Calu3 (cell line): ENCODE data around the gene MED27. TPM values are rescaled to one million over a fixed set of nuclear protein-coding genes. Genes with fewer than 3 reads are reported as not detected.

Source experiments
- BruUV-seq: library from RNA; stranded (reverse); fragments of 400-500 nt; replicated peaks from 2 replicates; lab custom pipeline; 2021; lab: Mats Ljungman, UMichigan
- CTCF ChIA-PET: fragments of 300-600 bp; sonication (Branson Sonifier 250); formaldehyde crosslinking; loops from one replicate; lab custom pipeline; 2022; ENCODE audit warnings: antibody characterized with exemption; lab: Charles Lee
- DNase-seq: peaks from one replicate; pipeline ENCODE4 v3.0.0; 2022
- H3K27ac Mint-ChIP-seq: one replicate; pipeline ENCODE4 v1.8.0; 2022; ENCODE audit warnings: mixed read lengths; ENCODE audit not compliant: unreplicated experiment
- H3K27me3 Mint-ChIP-seq: one replicate; pipeline ENCODE4 v1.8.0; 2022; ENCODE audit warnings: mixed read lengths; ENCODE audit not compliant: unreplicated experiment
- H3K36me3 Mint-ChIP-seq: one replicate; pipeline ENCODE4 v1.8.0; 2022; ENCODE audit warnings: mild to moderate bottlenecking, moderate library complexity, mixed read lengths; ENCODE audit not compliant: insufficient read depth, unreplicated experiment
- H3K4me1 Mint-ChIP-seq: one replicate; pipeline ENCODE4 v1.8.0; 2022; ENCODE audit warnings: mild to moderate bottlenecking, low read depth, mixed read lengths; ENCODE audit not compliant: unreplicated experiment
- H3K4me3 Mint-ChIP-seq: one replicate; pipeline ENCODE4 v1.8.0; 2022; ENCODE audit warnings: mild to moderate bottlenecking, low read depth, moderate library complexity, mixed read lengths; ENCODE audit not compliant: unreplicated experiment
- H3K9me3 Mint-ChIP-seq: one replicate; pipeline ENCODE4 v1.8.0; 2022; ENCODE audit warnings: low read depth, mixed read lengths; ENCODE audit not compliant: unreplicated experiment
- intact Hi-C: fragments of 100-400 bp; cut with micrococcal nuclease; formaldehyde crosslinking; loops from one replicate; pipeline ENCODE4 v1.10.0; 2022; ENCODE audit not compliant: unreplicated experiment
- total RNA-seq: library from RNA; stranded (reverse); gene quantifications from 2 replicates; pipeline ENCODE4 v1.2.3, GENCODE V29; 2022
- TF ChIP-seq, protein P1 (sequence below): fragments of 200-600 bp; IDR thresholded peaks from one replicate; pipeline ENCODE4 v1.8.0; 2022; ENCODE audit warnings: antibody characterized with exemption; ENCODE audit not compliant: unreplicated experiment

The MED27 gene
- total RNA-seq, 1 experiment from 2014 or later: 19.3 TPM

DNA sequence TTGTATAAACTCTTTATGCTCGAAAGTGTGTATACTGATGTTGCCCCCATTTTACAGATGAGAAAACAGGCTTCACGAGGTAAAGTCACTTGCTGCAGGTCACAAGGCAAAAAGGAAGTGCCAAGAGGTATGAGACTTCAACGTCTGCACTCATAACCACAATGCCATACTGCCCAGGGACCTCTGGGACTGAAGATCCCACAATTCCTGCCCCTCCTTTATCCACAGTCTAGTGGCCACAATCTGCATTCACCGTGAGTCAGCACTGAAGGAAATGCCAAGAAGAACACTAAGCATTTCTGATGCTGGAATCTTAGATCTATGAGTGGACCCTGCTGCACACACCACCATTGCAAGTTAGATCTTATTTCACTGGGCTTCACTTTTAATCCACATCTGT is 37.3 kb downstream of the MED27 start:
- H3K36me3 Mint-ChIP-seq: no peaks in the 10 kb centered on the region
- TF ChIP-seq, protein P1, sequence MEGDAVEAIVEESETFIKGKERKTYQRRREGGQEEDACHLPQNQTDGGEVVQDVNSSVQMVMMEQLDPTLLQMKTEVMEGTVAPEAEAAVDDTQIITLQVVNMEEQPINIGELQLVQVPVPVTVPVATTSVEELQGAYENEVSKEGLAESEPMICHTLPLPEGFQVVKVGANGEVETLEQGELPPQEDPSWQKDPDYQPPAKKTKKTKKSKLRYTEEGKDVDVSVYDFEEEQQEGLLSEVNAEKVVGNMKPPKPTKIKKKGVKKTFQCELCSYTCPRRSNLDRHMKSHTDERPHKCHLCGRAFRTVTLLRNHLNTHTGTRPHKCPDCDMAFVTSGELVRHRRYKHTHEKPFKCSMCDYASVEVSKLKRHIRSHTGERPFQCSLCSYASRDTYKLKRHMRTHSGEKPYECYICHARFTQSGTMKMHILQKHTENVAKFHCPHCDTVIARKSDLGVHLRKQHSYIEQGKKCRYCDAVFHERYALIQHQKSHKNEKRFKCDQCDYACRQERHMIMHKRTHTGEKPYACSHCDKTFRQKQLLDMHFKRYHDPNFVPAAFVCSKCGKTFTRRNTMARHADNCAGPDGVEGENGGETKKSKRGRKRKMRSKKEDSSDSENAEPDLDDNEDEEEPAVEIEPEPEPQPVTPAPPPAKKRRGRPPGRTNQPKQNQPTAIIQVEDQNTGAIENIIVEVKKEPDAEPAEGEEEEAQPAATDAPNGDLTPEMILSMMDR: no peak
- BruUV-seq: no TSS peak
- no peaks in the 10 kb centered on the region for H3K27me3 Mint-ChIP-seq
- no peaks in the 10 kb centered on the region for H3K9me3 Mint-ChIP-seq
- CTCF ChIA-PET: no interaction called here
- H3K4me1 Mint-ChIP-seq: no peaks in the 10 kb centered on the region
- H3K27ac Mint-ChIP-seq: no peak overlapping the region
- DNase-seq: no peak
- intact Hi-C loops: no loop called here
- H3K4me3 Mint-ChIP-seq: no peak overlapping the region

DNA sequence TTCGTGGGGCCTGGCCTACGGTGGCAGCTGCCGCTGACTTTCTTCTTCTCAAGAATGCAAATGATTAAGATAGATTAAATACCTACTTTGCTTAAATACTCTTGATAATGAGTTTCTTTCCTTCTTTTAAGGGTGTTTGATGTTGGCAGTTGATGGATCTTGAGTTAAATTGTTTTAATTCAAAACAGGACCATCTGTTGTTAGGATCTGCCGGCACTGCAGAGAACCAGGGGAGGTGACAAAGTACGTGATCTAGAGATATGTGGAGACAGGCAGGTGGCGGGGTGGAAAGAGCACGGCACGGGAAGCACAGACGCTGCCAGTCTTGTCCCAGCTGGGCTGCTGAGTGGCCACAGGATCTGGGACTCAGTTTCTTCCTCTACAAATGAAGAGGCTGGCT is 37.9 kb downstream of the MED27 start:
- no peak overlapping the region for H3K4me3 Mint-ChIP-seq
- no peaks in the 10 kb centered on the region for H3K4me1 Mint-ChIP-seq
- intact Hi-C loops: no loop called here
- CTCF ChIA-PET: no interaction called here
- no peaks in the 10 kb centered on the region for H3K36me3 Mint-ChIP-seq
- no peak overlapping the region for H3K27ac Mint-ChIP-seq
- DNase-seq: no peak
- BruUV-seq: no TSS peak
- TF ChIP-seq, protein P1: no peak
- no peaks in the 10 kb centered on the region for H3K27me3 Mint-ChIP-seq
- H3K9me3 Mint-ChIP-seq: no peaks in the 10 kb centered on the region

DNA sequence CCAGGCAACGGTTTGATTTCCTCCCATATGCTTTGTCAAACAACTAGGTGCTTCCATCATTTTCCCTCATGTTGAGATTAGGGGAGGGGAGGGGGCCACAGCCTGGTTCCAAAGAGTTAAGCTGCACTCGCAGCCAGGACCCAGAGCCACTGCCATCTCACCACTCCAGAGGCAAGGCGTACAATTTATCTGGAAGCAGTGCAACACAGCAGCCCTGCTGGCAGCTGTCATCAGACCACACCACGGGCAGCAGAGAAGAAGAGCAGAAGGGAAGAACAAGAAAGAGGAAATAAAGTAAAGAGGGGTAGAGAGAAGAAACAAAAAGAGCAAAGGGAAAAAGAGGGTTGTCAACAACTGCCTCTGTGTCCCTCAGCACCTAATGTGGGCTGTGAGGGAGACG is 38.9 kb downstream of the MED27 start:
- intact Hi-C loops: no loop called here
- Mint-ChIP-seq H3K4me3 (no peak overlapping the region), H3K27me3 (no peaks in the 10 kb centered on the region), H3K36me3 (no peaks in the 10 kb centered on the region), H3K4me1 (no peaks in the 10 kb centered on the region), H3K9me3 (no peaks in the 10 kb centered on the region), H3K27ac (no peak overlapping the region)
- no TSS peak for BruUV-seq
- no peak for DNase-seq
- TF ChIP-seq, protein P1: no peak
- CTCF ChIA-PET: no interaction called here

DNA sequence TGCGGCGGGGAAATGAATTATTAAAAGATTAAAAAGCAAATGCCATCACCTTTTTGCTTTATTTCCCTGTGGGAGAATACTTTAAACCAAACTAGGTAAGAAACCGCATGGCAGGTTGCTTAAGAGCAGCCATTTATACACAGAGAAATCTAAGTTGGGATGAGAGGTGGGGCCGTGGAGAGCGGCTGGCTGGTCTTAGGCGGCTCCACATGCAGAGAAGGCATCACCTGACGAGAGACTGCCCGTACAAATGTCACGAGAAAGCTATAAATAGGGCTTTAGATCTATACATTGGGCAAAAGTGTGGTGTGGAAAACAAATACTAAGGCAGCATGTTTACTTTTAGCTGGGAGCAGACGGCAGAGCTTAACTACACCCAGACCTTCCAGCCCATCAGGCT is 39.4 kb downstream of the MED27 start:
- Mint-ChIP-seq H3K27me3 (no peaks in the 10 kb centered on the region), H3K36me3 (no peaks in the 10 kb centered on the region), H3K27ac (no peak overlapping the region), H3K4me3 (no peak overlapping the region), H3K4me1 (no peaks in the 10 kb centered on the region), H3K9me3 (no peaks in the 10 kb centered on the region)
- BruUV-seq: no TSS peak
- TF ChIP-seq, protein P1: no peak
- intact Hi-C loops: no loop called here
- no peak for DNase-seq
- CTCF ChIA-PET: no interaction called here
